Mesodermal cell (in vitro differentiated cells): ENCODE data around the gene NT5C2.
"Not testable (repeated sequence)": the region's sequence is repeated elsewhere in the genome, so short reads cannot be mapped to it uniquely, and the experiment has no call there.

Experiments
- H3K27ac ChIP-seq: 2 replicates; pipeline ENCODE4 v1.7.0; 2013; ENCODE audit warnings: mild to moderate bottlenecking, low read depth, low read length, moderate library complexity; ENCODE audit not compliant: severe bottlenecking
- H3K36me3 ChIP-seq: 2 replicates; pipeline ENCODE4 v1.7.1; 2013; ENCODE audit warnings: mild to moderate bottlenecking, low read length, moderate library complexity; ENCODE audit not compliant: control insufficient read depth, insufficient read depth
- H3K4me1 ChIP-seq: one replicate; pipeline ENCODE4 v1.7.1; 2013; ENCODE audit warnings: mild to moderate bottlenecking, low read length; ENCODE audit not compliant: insufficient read depth, control insufficient read depth, poor library complexity, severe bottlenecking
- H3K4me3 ChIP-seq: 2 replicates; pipeline ENCODE4 v1.7.0; 2013; ENCODE audit warnings: low read length, control low read depth, mild to moderate bottlenecking; ENCODE audit not compliant: insufficient read depth, poor library complexity, severe bottlenecking; ENCODE audit errors: extremely low read depth
- H3K9me3 ChIP-seq: 2 replicates; pipeline ENCODE4 v1.7.1; 2013; ENCODE audit warnings: mild to moderate bottlenecking, low read length, moderate library complexity; ENCODE audit not compliant: control insufficient read depth
- WGBS, 2 experiments: methylation state at CpG; one replicate each; pipeline ENCODE4 v1.1.5; 2013; ENCODE audit warnings: missing lambda C conversion rate in 2 of 2; ENCODE audit not compliant: insufficient coverage in 2 of 2; 5-methylcytosine and 5-hydroxymethylcytosine counted together

The NT5C2 gene

GRCh38 chr10:103224133-103224532 lies 31.1 kb upstream of the NT5C2 start:
- 98% methylated on average over 4 of the region's 4 CpGs for WGBS, 2 experiments

DNA sequence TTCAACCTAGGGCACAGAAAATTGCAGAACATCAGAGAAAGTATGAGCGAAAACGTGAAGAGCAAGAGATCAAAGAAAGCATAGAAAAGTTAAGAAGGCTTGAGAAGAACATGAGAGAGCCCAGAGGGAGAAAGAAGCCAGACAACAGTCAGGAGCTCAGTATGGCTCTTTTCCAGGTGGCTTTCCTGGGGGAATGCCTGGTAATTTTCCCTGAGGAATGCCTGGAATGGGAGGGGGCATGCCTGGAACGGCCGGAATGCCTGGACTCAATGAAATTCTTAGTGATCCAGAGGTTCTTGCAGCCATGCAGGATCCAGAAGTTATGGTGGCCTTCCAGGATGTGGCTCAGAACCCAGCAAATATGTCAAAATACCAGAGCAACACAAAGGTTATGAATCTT lies 23.3 kb upstream of the NT5C2 start:
- H3K27ac ChIP-seq, result peak overlapping the region; percentile 82
- not testable (repeated sequence) for H3K36me3 ChIP-seq, H3K4me3 ChIP-seq, H3K9me3 ChIP-seq
- H3K4me1 ChIP-seq, result peaks cover 12% of the 10 kb centered on the region
- 61 to 72% methylated on average over 2 of the region's 4 CpGs for WGBS, 2 experiments

More at GRCh38 chr10:103224133-103224532, 31.1 kb upstream of the NT5C2 start:
- Histone ChIP-seq H3K27ac (no peak overlapping the region), H3K36me3 (no peaks in the 10 kb centered on the region), H3K4me1 (no peaks in the 10 kb centered on the region), H3K9me3 (peaks cover 17% of the 10 kb centered on the region), H3K4me3 (no peak overlapping the region)

GRCh38 chr10:103215601-103216000 lies 22.5 kb upstream of the NT5C2 start:
- H3K4me3 ChIP-seq, result no peak overlapping the region
- peaks cover 12% of the 10 kb centered on the region for H3K4me1 ChIP-seq
- WGBS, 2 experiments, result 85% methylated on average over 2 of the region's 5 CpGs; no CpG with 5 or more reads in 1 of the 2 experiments
- H3K27ac ChIP-seq, result peak overlapping the region; percentile 82
- H3K36me3 ChIP-seq, result no peaks in the 10 kb centered on the region
- H3K9me3 ChIP-seq, result peaks cover 7% of the 10 kb centered on the region

DNA sequence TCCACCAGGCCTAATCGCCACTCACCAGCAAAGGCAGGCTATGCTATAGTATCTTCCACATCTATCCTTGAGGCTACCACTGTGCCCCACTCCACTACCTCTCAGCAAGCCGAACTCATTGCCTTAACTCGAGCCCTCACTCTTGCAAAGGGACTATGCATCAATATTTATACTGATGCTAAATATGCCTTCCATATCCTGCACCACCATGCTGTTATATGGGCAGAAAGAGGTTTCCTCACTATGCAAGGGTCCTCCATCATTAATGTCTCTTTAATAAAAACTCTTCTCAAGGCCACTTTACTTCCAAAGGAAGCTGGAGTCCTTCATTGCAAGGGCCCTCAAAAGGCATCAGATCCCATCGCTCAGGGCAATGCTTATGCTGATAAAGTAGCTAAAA lies 17.2 kb upstream of the NT5C2 start:
- not testable (repeated sequence) for H3K27ac ChIP-seq, H3K9me3 ChIP-seq, H3K36me3 ChIP-seq, H3K4me3 ChIP-seq, H3K4me1 ChIP-seq
- 100% methylated on average over 2 of the region's 4 CpGs; no CpG with 5 or more reads in 1 of the 2 experiments for WGBS, 2 experiments

DNA sequence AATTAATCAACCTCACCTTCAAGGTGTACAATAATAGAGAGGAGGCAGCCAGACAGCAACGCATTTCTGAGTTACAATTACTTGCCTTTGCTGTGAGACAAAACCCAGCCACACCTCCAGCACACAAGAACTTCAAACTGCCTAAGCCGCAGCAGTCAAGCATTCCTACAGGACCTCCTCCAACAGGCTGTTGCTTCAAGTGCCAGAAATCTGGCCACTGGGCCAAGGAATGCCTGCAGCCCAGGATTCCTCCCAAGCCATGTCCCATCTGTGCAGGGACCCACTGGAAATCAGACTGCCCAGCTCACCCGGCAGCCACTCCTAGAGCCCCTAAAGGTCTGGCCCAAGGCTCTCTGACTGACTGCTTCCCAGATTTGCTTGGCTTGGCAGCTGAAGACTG lies 14.6 kb upstream of the NT5C2 start:
- H3K27ac ChIP-seq, result peak overlapping the region; percentile 17
- H3K36me3 ChIP-seq, H3K9me3 ChIP-seq, H3K4me3 ChIP-seq: not testable (repeated sequence)
- 81 to 88% methylated on average over 2 of the region's 3 CpGs for WGBS, 2 experiments
- H3K4me1 ChIP-seq, result peaks cover 12% of the 10 kb centered on the region

DNA sequence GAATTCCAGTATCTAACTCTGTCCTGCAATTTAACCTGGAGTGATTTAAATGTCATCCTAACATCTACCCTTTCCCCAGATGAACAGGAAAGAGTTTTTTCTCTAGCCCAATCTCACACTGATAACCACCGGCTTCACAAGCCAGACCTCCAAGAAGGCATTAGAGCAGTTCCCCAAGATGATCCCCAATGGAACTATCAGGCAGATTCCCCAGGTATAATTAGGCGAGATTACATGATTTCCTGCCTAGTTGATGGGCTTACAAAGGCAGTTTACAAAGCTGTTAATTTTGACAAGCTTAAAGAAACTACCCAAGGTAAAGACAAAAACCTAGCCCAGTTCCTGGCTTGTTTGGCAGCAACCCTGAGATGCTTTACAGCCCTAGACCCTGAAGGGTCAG lies 14.1 kb upstream of the NT5C2 start:
- no peaks in the 10 kb centered on the region for H3K9me3 ChIP-seq
- H3K4me3 ChIP-seq, result no peak overlapping the region
- H3K27ac ChIP-seq, result peak overlapping the region; percentile 17
- WGBS, 2 experiments, result 75 to 80% methylated on average over 2 of the region's 2 CpGs
- H3K4me1 ChIP-seq, result peaks cover 12% of the 10 kb centered on the region
- no peaks in the 10 kb centered on the region for H3K36me3 ChIP-seq

GRCh38 chr10:103206715-103207114 lies 13.6 kb upstream of the NT5C2 start:
- H3K4me1 ChIP-seq, result peaks cover 12% of the 10 kb centered on the region
- not testable (repeated sequence) for H3K36me3 ChIP-seq, H3K4me3 ChIP-seq, H3K9me3 ChIP-seq, H3K27ac ChIP-seq
- WGBS, 2 experiments, result 78 to 100% methylated on average over 2 of the region's 3 CpGs

GRCh38 chr10:103205401-103205800 lies 12.3 kb upstream of the NT5C2 start:
- not testable (repeated sequence) for H3K36me3 ChIP-seq, H3K4me3 ChIP-seq, H3K9me3 ChIP-seq
- H3K27ac ChIP-seq, result peak overlapping the region; percentile 7
- 38 to 67% methylated on average over 1 to 3 of the region's 4 CpGs for WGBS, 2 experiments
- H3K4me1 ChIP-seq, result peaks cover 12% of the 10 kb centered on the region

DNA sequence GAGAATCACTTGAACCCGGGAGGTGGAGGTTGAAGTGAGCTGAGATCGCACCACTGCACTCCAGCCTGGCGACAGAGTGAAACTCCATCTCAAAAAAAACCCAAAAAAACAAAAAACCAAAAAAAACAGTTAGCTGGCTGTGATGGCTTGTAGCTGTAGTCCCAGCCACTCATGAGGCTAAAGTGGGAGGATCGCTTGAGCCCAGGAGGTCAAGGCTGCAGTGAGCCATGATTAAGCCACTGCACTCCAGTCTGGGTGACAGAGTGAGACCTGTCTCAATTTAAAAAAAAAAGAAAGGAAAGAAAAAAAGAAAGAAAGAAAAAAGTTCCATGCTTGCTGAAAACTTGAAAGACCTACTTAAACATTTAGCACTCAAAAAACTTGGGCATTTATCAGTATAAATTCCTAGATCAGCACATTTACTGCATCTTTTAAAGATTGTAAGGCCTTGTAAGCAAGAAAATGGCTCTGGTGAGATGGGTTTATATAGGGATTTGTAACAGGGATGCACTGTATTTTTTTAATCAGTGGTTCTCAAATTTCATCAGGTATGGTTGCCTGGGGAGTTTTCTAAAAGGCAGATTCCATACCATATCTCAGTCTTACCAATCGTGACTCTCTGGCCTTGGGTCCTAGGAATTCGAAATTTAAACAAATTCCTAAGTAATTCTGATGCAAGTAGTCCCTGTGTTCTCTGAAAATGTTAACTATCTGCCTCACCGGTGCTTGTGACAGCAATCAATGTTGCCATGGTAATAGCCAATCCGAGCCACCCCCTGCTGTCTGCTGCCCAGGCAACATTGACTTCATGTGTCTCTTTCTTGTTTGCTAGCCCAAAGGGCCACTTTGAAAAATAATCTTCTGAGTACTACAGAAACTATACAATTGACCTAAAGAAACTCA lies 11.5 kb upstream of the NT5C2 start:
- Histone ChIP-seq H3K27ac (peak overlapping the region; percentile 7), H3K4me3 (no peak overlapping the region), H3K36me3 (no peaks in the 10 kb centered on the region), H3K9me3 (no peaks in the 10 kb centered on the region), H3K4me1 (peaks cover 12% of the 10 kb centered on the region)
- 36 to 38% methylated on average over 5 of the region's 8 CpGs for WGBS, 2 experiments

DNA sequence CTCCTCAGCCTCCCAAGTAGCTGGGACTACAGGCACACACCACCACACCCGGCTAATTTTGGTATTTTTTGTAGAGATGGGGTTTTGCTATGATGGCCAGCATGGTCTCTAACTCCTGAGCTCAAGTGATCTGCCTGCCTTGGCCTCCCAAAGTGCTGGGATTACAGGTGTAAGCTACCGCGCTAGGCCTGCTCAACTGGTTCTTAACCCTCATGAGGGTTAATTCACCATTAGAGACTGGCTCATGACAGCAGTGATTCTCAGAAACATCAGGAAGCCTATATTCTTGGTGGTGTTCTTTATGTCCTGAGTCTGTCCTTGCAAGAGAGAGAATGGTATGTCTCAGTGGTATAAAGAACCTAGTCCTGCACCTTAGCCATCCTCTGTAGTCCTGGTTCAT lies 10.4 kb upstream of the NT5C2 start:
- peaks cover 12% of the 10 kb centered on the region for H3K4me1 ChIP-seq
- no peak overlapping the region for H3K27ac ChIP-seq
- 95 to 96% methylated on average over 2 of the region's 3 CpGs for WGBS, 2 experiments
- H3K4me3 ChIP-seq, result no peak overlapping the region
- no peaks in the 10 kb centered on the region for H3K36me3 ChIP-seq
- no peaks in the 10 kb centered on the region for H3K9me3 ChIP-seq

DNA sequence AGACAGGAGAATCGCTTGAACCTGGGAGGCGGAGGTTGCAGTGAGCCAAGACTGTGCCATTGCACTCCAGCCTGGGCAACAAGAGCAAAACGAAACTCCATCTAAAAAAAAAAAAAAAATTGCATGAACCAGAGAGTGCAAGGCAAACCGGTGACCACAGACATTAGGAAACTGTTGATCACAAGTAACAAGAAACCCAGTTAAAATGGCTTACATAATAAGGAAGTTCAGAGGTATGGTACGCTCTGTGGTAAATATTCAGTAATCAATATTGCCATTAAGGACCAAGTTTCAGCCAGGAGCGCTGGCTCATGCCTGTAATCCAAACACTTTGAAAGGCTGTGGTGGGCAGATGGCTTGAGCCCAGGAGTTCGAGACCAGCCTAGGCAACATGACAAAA lies 9.2 kb upstream of the NT5C2 start:
- Histone ChIP-seq H3K4me1 (peaks cover 18% of the 10 kb centered on the region), H3K27ac (no peak overlapping the region), H3K9me3 (no peaks in the 10 kb centered on the region), H3K36me3 (no peaks in the 10 kb centered on the region), H3K4me3 (no peak overlapping the region)
- WGBS, 2 experiments, result 94 to 98% methylated on average over 6 of the region's 7 CpGs
